ENCODE measurements around the gene CFAP91.

DNA sequence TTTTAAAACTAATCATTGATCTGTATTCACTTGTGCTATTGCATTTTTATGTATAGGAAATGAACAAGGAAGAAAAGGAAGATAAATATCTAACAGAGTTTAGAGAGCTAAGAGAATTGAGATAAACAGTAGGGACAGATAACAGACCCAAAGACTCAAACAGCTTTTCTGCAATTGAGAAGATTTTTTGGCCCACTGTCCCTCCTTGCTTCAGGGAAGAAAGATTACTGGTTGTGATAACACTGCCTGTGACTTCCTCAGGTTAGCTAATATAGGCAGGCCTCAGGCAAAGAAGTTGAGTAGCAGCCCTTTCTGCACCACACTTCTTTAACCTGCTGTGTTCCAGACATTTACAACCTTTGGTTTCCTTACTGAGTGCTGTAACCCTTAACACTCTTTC, 22.9 kb upstream of the CFAP91 start:
- TF ChIP-seq, protein P1, sequence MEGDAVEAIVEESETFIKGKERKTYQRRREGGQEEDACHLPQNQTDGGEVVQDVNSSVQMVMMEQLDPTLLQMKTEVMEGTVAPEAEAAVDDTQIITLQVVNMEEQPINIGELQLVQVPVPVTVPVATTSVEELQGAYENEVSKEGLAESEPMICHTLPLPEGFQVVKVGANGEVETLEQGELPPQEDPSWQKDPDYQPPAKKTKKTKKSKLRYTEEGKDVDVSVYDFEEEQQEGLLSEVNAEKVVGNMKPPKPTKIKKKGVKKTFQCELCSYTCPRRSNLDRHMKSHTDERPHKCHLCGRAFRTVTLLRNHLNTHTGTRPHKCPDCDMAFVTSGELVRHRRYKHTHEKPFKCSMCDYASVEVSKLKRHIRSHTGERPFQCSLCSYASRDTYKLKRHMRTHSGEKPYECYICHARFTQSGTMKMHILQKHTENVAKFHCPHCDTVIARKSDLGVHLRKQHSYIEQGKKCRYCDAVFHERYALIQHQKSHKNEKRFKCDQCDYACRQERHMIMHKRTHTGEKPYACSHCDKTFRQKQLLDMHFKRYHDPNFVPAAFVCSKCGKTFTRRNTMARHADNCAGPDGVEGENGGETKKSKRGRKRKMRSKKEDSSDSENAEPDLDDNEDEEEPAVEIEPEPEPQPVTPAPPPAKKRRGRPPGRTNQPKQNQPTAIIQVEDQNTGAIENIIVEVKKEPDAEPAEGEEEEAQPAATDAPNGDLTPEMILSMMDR (IDR thresholded peaks at IDR 0.05), result no peak
- no peak for TF ChIP-seq POLR2A (IDR thresholded peaks at IDR 0.05)
